Measurements from ENCODE around the gene OSBPL9. TPM values are rescaled to one million over a fixed set of nuclear protein-coding genes. Genes with fewer than 3 reads are reported as not detected.

The OSBPL9 gene
- total and polyA plus RNA-seq, 2 donors (not counting 1 experiment from before 2014, with no cell fraction given), result 23.1 to 59.6 TPM

DNA sequence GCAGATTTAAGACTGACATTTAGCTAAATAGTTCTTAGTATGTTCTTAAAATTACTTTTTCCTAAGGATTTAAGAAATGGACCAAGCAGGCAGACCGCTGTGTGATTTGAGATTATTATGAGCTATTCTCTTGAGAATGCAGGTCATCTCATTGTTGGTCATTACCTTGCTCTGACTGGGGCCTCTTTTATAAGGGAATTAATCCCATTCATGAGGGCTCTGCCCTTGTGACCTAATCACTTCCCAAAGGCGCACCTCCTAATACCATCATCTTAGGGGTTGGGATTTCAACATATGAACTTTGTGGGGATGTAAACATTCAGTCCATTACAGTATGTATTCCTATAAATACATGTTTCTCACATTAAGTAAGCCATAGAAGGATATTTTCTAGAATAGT lies 24.2 kb downstream of the OSBPL9 start:
- no peak overlapping the region for H3K4me3 Mint-ChIP-seq
- intact Hi-C loops (cut with micrococcal nuclease), result no loop called here
- Histone ChIP-seq H3K4me1 (ENCODE audit: control insufficient read depth in 2 of 2, insufficient read depth in 2 of 2, low read length in 2 of 2) (no peaks in the 10 kb centered on the region), H3K9ac (ENCODE audit: low read length) (no peak overlapping the region), H3K79me2 (ENCODE audit: control insufficient read depth, insufficient read depth, low read length) (peaks cover 60% of the 10 kb centered on the region), H3K4me2 (replicated peaks; ENCODE audit: low read depth, low read length, poor library complexity, severe bottlenecking) (no peak overlapping the region), H3K27ac (ENCODE audit: low read length in 2 of 2) (no peak overlapping the region), H3K36me3 (replicated peaks in 1 of 2; ENCODE audit: control extremely low read depth in 1 of 2, control insufficient read depth in 1 of 2, extremely low read depth in 1 of 2, insufficient read depth in 2 of 2, low read length in 1 of 2) (no peaks in the 10 kb centered on the region), H3K27me3 (replicated peaks in 1 of 4; ENCODE audit: control extremely low read depth in 1 of 4, control insufficient read depth in 3 of 4, insufficient read depth in 4 of 4, low read length in 3 of 4) (no peaks in the 10 kb centered on the region), H2AFZ (ENCODE audit: insufficient read depth, low read depth, low read length, poor library complexity, severe bottlenecking) (no peak overlapping the region), H3K4me3 (ENCODE audit: control extremely low read depth in 1 of 5, extremely low read depth in 1 of 5, insufficient read depth in 1 of 5, low read depth in 2 of 5, low read length in 4 of 5) (no peak overlapping the region), H3K9me3 (ENCODE audit: control extremely low read depth in 1 of 3, control insufficient read depth in 2 of 3, insufficient read depth in 1 of 3, low read length in 2 of 3) (no peaks in the 10 kb centered on the region), H4K20me1 (ENCODE audit: control insufficient read depth, insufficient read depth, low read length, poor library complexity, severe bottlenecking) (peaks cover 22% of the 10 kb centered on the region)
- ATAC-seq (ENCODE audit: low read depth), result no peak
- CTCF ChIA-PET, result no interaction called here
- no peak overlapping the region for H3K27ac Mint-ChIP-seq
- H3K4me1 Mint-ChIP-seq, result peaks cover 7% of the 10 kb centered on the region
- H3K9me3 Mint-ChIP-seq (ENCODE audit: insufficient read depth), result peaks cover 2% of the 10 kb centered on the region
- POLR2A ChIA-PET, result no interaction called here
- WGBS (ENCODE audit: insufficient coverage), result no CpG with 5 or more reads among the region's 2 CpGs
- H3K27me3 Mint-ChIP-seq, result no peaks in the 10 kb centered on the region
- no peak for TF ChIP-seq CTCF (IDR thresholded peaks at IDR 0.05)
- no peak for TF ChIP-seq EZH2 (IDR thresholded peaks at IDR 0.05; ENCODE audit: borderline replicate concordance, insufficient read depth, low read depth, low read length, poor library complexity, severe bottlenecking)
- DNase-seq, result no peak

GRCh38 chr1:51642739-51643142 lies 25.8 kb downstream of the OSBPL9 start:
- TF ChIP-seq CTCF (IDR thresholded peaks at IDR 0.05), result no peak
- TF ChIP-seq EZH2 (IDR thresholded peaks at IDR 0.05; ENCODE audit: borderline replicate concordance, insufficient read depth, low read depth, low read length, poor library complexity, severe bottlenecking), result no peak
- H3K36me3 ChIP-seq (replicated peaks in 1 of 2; ENCODE audit: control extremely low read depth in 1 of 2, control insufficient read depth in 1 of 2, extremely low read depth in 1 of 2, insufficient read depth in 2 of 2, low read length in 1 of 2), result no peaks in the 10 kb centered on the region
- H3K4me2 ChIP-seq (replicated peaks; ENCODE audit: low read depth, low read length, poor library complexity, severe bottlenecking), result no peak overlapping the region
- H3K9ac ChIP-seq (ENCODE audit: low read length), result no peak overlapping the region
- Mint-ChIP-seq H3K27ac (no peak overlapping the region), H3K27me3 (no peaks in the 10 kb centered on the region), H3K4me3 (no peak overlapping the region), H3K9me3 (ENCODE audit: insufficient read depth) (peaks cover 2% of the 10 kb centered on the region), H3K4me1 (peaks cover 7% of the 10 kb centered on the region)
- CTCF ChIA-PET, result no interaction called here
- intact Hi-C loops (cut with micrococcal nuclease), result no loop called here
- ATAC-seq (ENCODE audit: low read depth), result no peak
- no peak for DNase-seq
- H4K20me1 ChIP-seq (ENCODE audit: control insufficient read depth, insufficient read depth, low read length, poor library complexity, severe bottlenecking), result peaks cover 22% of the 10 kb centered on the region
- no peak overlapping the region for H2AFZ ChIP-seq (ENCODE audit: insufficient read depth, low read depth, low read length, poor library complexity, severe bottlenecking)
- H3K27ac ChIP-seq (ENCODE audit: low read length in 2 of 2), result no peak overlapping the region
- H3K27me3 ChIP-seq (replicated peaks in 1 of 4; ENCODE audit: control extremely low read depth in 1 of 4, control insufficient read depth in 3 of 4, insufficient read depth in 4 of 4, low read length in 3 of 4), result no peaks in the 10 kb centered on the region
- no peak overlapping the region for H3K4me3 ChIP-seq (ENCODE audit: control extremely low read depth in 1 of 5, extremely low read depth in 1 of 5, insufficient read depth in 1 of 5, low read depth in 2 of 5, low read length in 4 of 5)
- POLR2A ChIA-PET, result no interaction called here
- WGBS (ENCODE audit: insufficient coverage), result no CpG with 5 or more reads among the region's 1 CpG
- peaks cover 62% of the 10 kb centered on the region for H3K79me2 ChIP-seq (ENCODE audit: control insufficient read depth, insufficient read depth, low read length)
- H3K9me3 ChIP-seq (ENCODE audit: control extremely low read depth in 1 of 3, control insufficient read depth in 2 of 3, insufficient read depth in 1 of 3, low read length in 2 of 3), result no peaks in the 10 kb centered on the region
- H3K4me1 ChIP-seq (ENCODE audit: control insufficient read depth in 2 of 2, insufficient read depth in 2 of 2, low read length in 2 of 2), result no peaks in the 10 kb centered on the region

Data from B cell (primary cell).